Umbilical cord (tissue), 2 donors: Measurements from ENCODE around the gene TYRO3. TPM values are rescaled to one million over a fixed set of nuclear protein-coding genes. Genes with fewer than 3 reads are reported as not detected.

Experiments used
- DNase-seq: peaks from one replicate; pipeline ENCODE4 v3.0.0-alpha.2; 2015; ENCODE audit warnings: low spot score
- total RNA-seq: library from RNA; depleted of rRNA; stranded (reverse); fragments of >200 nt; gene quantifications from one replicate; pipeline ENCODE4 v1.2.3, GENCODE V29; 2014; ENCODE audit warnings: low replicate concordance; ENCODE audit not compliant: insufficient read depth

The TYRO3 gene
- total RNA-seq, 1 donor from 2014 or later, result 5.5 TPM

- DNase-seq, result peak; percentile 64
Observed at GRCh38 chr15:41603941-41604911, 45.2 kb downstream of the TYRO3 start.

DNA sequence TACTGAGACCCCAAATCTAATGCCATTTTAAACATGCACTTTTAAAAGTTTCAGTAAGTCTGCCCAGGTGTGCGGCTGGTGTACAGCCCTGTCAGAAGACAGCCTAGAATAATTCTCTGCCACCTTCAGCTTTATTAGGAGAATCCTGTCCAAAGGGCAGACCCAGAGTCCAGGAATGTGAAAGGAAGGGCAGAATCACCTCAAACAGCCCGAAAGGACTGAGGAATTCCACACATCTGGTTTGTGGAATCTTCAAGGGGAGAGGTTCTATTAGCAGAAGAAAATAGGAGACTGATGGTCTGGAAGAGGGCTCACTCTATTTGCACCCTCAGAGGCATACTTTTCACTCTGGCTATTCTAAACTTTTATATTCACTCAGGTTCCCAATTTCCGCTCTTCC lies 46.6 kb downstream of the TYRO3 start:
- no peak for DNase-seq

GRCh38 chr15:41606997-41607396 lies 48.0 kb downstream of the TYRO3 start:
- DNase-seq, result peak; percentile 76

DNA sequence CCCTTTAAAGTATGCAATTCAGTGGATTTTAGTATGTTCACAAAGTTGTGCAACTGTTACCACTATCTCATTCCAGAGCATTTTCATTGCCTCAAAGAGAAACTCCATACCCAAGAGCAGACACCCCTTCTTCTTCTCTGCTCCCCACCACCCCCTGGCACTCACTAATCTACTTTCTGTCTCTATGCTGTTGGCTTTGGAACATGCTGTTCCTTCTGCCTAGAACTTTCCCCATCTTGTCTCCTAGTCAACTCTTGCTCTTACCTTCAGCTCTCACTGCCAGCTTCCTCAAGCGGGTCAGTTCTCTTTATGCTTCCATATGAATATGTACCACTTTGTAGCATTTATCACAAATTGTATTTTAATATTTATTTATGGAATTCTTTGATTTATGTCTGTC lies 50.1 kb downstream of the TYRO3 start:
- no peak for DNase-seq

DNA sequence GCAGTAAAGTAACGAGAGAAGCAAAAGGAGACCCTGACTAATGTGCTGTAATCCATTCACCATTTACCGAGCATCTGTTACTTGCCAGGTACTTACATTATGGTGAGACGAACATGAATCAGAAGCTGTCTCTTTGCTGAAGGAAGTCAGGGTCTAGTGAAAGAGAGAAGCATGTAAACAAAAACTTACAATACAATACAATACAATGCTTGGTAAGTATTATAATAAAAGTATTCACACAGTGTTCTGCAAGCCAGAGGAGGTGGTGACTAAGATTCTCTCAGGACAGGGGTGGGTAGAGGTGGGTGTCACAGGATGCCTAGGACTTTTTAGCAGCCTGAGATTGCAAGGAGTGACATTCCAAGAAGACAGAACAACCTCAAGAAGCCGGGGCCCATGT lies 51.0 kb downstream of the TYRO3 start:
- no peak for DNase-seq

DNA sequence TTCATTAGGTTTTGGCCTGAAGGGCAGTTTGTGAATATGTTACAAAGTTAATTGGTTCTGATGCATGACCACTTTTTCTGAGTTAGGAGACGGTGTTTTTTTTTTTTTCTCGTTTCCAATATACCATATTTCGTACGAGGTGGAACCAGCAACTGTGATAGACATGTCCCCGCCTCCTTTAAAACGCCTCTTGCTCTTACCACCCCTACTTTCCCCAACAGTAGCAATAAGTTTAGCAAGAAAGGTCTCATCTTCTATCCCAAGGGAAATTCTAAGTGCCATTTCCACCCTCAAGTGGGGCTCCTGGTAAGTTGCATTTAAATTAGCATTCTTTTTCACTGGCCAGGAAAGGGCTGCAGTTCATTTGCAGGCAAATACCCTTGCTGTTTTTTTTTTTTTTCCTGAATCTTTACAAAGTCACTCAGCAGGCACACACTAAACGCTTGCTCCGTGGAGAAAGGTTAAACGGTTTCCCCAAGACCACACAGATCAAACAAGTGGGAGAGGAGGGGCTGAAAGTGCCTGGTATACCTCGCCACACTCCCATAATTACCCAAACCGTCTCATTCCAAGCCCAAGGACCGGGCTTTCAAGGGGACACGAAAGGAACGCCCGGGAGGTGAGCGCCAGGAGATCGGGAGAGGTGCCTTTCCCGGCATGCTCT lies 61.7 kb downstream of the TYRO3 start:
- DNase-seq, result peak; percentile 18

GRCh38 chr15:41621200-41622193 lies 62.5 kb downstream of the TYRO3 start:
- peak; percentile 80 for DNase-seq

DNA sequence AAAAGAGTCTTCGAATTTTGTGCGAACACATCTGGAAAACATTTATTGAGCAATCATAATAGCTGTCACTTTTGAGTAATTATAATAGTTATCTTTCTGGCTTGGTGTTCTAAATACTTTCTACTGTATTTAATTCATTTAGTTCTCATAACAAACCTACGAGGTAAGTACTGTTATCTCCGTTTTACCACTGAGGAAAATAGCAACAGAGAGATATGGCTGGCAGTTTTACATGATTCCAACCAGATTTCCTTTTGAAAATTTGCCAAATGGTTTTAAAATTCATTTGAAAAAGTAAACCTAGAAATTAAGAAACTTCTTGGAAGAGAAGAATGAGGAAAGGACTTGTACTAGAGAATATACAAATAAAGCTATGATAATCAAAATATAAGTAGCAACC lies 63.9 kb downstream of the TYRO3 start:
- DNase-seq, result no peak

DNA sequence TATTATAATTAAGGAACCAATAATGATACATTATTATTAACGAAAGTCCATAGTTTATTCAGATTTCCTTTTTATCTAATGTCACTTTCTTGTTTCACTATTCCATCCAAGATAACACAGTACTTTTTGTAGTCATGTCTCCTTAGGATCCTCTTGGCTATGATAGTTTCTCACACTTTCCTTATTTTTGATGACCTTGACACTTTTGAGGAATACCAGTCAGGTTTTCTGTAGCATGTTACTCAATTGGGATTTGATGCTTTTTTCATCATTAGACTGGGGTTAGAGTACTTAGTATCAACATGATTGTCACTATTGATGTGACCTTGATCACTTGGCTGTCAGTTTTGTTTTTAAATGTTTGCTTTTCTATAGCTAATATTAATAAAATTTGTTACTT lies 68.2 kb downstream of the TYRO3 start:
- DNase-seq, result no peak

GRCh38 chr15:41629463-41629862 lies 70.5 kb downstream of the TYRO3 start:
- no peak for DNase-seq

DNA sequence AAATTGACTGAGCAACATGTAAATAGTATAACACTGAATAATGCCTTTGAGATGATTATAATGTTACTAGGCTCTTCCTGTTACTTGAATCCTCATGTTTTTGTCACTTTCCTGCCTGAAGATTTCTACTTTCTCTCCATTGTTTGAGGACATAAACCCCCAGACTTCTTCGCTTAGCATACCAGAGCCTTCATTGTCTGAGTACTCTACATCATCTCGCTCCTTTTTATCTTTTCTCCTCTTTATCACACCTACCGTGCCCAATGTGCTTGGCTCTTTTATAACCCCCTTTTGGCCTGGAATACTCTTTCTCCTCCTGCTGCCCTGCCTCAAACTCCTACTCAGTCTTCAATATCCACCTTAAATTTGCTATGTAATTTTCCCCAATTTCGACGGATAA lies 70.9 kb downstream of the TYRO3 start:
- no peak for DNase-seq

GRCh38 chr15:41630616-41631217 lies 71.7 kb downstream of the TYRO3 start:
- no peak for DNase-seq

DNA sequence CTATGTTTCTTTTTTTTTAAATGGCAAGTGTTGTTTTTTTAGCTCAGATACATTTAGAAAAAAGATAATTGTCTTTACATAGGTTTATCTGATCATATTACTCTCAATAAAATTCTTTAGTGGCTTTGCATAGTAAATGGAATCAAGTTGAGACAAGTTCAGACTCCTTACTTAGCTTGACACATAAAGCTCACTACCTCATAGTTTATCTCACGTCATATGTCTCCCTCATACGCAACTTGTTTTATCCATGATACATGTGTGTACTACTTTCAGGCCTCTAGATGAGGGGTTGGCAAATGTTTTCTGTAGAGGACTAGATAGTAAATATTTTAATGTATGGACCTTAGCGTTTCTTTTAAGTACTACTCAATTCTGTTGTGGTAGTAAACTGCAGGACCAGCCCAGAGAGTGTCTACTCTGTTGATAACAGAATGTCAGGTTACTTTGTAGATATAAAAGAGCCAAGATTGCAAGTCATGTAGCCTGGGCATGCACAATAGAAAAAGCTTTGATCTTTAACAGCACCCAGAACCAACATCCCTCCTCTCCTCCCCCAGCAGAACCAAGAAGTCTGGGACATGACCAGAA lies 73.0 kb downstream of the TYRO3 start:
- DNase-seq, result no peak

Other genes starting within 250 kb of the TYRO3 start
- gene OIP5, start 226.6 kb upstream of the TYRO3 start, total RNA-seq, result 1.4 TPM
- 15.9 TPM for gene NUSAP1, start 226.3 kb upstream of the TYRO3 start, total RNA-seq
- 26.0 TPM for gene NDUFAF1, start 156.7 kb upstream of the TYRO3 start, total RNA-seq
- gene RTF1, start 142.1 kb upstream of the TYRO3 start, total RNA-seq, result 16.4 TPM
- 24.1 TPM for gene ITPKA, start 65.3 kb upstream of the TYRO3 start, total RNA-seq
- 4.3 TPM for gene LTK, start 45.4 kb upstream of the TYRO3 start, total RNA-seq
- 22.9 TPM for gene RPAP1, start 15.0 kb upstream of the TYRO3 start, total RNA-seq
- gene MGA, start 101.2 kb downstream of the TYRO3 start, total RNA-seq, result 208 TPM
- 22.4 TPM for gene MAPKBP1, start 215.3 kb downstream of the TYRO3 start, total RNA-seq